HL-60/S4 (cell line): ENCODE data around the gene MAL.
"Not testable (repeated sequence)": the region's sequence is repeated elsewhere in the genome, so short reads cannot be mapped to it uniquely, and the experiment has no call there.

Experiments
- in situ Hi-C: fragments of 300-500 bp; cut with MboI; formaldehyde crosslinking; loops from 2 replicates; pipeline ENCODE4 v1.14.3; 2022; ENCODE audit warnings: low sequenced_read_pairs

Gene MAL

DNA sequence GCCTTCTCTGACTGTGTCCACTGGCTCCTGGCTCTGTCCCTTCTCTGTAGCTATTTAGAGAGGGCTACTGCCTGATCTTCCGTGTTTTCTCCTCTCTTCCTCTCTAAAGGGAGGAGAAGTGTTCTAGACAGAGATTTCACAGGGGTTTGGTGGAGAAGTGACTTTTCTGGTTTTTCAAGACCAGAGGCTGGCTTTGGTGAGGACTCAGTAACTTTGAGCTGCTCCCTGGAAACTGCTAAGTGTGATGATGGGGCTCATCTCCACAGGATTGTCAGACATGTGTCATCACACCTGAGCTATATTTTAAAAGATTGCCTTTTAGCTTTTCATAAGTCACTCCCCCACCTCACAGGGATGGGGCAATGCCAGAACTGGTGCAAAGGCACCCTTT is 6.2 kb downstream of the MAL start:
- in situ Hi-C loops: no loop called here

DNA sequence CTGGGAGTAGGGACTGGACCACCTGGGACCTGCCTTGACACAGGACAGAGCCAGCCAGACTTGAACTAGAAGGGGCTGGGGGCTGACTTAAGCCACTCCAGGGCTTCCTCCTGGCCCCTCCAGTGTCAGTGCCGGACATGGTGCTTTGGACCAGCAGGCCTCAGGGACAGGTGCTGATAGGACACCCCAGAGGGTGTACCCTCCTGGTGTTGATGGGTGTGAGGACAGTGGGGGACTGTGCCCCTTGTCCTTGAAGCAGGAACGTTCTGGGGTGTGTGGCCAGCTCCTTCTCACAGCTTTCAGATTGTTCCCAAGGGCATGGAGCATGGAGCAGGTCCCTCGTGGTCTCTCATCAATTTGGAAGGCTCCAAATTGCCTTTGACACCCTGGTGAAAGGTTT is 6.8 kb downstream of the MAL start:
- in situ Hi-C loops: no loop called here

DNA sequence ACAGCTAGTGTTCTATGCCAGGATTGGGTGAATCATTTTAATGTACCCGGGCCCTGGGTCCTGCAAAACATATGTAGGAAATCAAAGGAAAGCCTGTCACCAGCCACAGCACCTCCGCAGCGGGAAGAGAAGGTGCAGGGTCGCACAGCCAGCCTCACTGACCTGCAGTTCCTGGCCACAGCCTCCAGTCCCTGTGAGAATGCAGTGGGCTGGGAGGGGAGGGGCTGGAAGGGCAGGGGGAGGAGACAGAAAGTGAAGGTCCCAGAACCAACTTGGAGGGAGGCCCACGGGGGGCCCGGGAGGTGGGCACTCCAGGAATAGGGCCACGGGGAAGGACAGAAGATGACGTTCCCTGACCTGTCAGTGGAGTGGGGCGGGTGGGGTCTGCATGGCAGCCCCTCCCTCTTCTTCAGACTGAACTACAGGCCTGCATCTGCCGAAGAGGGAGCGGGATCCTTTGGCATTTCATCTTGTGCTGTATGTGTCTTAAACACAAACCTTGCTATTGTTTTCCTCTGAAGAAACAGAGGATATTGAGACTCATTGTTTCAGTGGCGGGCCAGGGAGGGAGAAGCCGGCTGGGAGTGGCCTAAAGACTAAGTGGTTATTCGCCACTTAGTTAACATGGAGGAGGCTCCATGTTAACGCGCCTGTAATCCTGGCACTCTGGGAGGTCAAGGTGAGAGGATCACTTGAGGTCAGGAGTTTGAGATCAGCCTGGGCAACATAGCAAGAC is 7.5 kb downstream of the MAL start:
- in situ Hi-C loops: no loop called here

DNA sequence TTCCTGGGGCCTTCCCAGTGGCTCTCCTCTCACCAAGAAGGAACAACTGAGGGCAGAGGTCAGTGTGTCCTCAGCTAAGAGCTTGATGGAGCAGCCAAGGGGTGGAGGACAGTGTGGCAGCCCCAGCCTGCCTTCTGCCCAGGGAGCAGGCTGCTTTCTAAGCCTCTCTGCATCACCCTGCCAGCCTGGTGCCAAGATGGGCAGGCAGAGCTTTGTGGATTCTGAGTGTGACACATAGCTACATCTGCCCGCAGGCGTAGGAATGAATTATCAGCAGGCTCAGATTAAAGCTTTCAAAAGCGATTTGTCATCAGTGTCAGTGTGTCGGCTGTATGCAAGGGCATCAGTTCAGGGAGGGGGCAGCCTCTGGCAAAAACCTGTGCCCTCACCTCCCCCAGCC is 8.7 kb downstream of the MAL start:
- in situ Hi-C loops: no loop called here

GRCh38 chr2:95034818-95035217 is 9.3 kb downstream of the MAL start:
- in situ Hi-C loops: no loop called here

DNA sequence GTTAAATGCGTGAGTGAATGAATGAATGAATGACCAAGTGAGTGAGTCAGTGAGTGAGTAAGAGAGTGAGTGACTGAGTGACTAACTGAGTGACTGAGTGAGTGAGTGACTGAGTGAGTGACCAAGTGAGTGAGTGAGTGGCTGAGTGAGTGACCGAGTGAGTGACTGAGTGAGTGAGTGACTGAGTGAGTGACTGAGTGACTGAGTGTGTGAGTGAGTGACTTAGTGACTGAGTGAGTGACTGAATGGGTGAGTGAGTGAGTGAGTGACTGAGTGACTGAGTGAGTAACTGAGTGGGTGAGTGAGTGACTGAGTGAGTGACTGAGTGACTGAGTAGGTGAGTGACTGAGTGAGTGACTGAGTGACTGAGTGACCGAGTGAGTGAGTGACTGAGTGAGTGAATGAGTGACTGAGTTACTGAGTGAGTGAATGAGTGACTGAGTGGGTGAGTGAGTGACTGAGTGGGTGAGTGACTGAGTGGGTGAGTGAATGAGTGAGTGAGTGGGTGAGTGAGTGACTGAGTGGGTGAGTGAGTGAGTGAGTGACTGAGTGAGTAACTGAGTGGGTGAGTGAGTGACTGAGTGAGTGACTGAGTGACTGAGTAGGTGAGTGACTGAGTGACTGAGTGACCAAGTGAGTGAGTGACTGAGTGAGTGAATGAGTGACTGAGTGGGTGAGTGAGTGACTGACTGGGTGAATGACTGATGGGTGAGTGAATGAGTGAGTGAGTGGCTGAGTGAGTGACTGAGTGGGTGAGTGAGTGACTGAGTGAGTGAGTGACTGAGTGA is 11.3 kb downstream of the MAL start:
- in situ Hi-C loops: no loop called here

DNA sequence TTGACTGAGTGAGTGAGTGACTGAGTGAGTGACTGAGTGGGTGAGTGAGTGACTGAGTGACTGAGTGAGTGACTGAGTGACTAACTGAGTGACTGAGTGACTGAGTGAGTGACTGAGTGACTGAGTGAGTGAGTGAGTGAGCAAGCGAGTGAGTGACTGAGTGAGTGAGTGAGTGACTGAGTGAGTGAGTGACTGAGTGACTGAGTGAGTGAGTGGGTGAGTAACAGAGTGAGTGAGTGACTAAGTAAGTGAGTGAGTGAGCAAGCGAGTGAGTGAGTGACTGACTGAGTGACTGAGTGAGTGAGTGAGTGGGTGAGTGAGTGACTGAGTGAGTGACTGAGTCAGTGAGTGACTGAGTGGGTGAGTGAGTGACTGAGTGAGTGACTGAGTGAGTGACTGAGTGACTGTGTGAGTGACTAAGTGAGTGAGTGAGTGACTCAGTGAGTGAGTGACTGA is 11.9 kb downstream of the MAL start:
- in situ Hi-C loops: no loop called here

- in situ Hi-C loops: not testable (repeated sequence)
Observed at GRCh38 chr2:95037841-95038585, 12.5 kb downstream of the MAL start.

GRCh38 chr2:95038635-95039298 is 13.3 kb downstream of the MAL start:
- in situ Hi-C loops: no loop called here

GRCh38 chr2:95039363-95039762 is 13.9 kb downstream of the MAL start:
- in situ Hi-C loops: no loop called here

DNA sequence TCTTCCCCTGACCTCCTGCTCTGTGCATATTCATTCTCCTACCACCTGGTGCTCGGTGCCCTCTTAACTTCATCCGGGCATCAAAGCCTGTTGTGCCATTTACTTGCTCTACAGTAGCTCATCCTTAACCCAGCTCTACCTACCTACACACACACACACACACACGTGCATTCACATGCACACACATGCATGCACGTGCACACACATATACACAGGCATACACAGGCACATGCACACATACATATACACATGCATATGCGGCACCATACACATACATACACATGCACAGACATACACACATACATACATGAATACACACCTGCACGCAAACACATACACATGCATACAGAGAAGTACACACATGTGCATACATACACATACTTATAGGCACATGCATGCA is 14.5 kb downstream of the MAL start:
- in situ Hi-C loops: no loop called here

- in situ Hi-C loops: no loop called here
Observed at GRCh38 chr2:95040426-95040825, 14.9 kb downstream of the MAL start.

DNA sequence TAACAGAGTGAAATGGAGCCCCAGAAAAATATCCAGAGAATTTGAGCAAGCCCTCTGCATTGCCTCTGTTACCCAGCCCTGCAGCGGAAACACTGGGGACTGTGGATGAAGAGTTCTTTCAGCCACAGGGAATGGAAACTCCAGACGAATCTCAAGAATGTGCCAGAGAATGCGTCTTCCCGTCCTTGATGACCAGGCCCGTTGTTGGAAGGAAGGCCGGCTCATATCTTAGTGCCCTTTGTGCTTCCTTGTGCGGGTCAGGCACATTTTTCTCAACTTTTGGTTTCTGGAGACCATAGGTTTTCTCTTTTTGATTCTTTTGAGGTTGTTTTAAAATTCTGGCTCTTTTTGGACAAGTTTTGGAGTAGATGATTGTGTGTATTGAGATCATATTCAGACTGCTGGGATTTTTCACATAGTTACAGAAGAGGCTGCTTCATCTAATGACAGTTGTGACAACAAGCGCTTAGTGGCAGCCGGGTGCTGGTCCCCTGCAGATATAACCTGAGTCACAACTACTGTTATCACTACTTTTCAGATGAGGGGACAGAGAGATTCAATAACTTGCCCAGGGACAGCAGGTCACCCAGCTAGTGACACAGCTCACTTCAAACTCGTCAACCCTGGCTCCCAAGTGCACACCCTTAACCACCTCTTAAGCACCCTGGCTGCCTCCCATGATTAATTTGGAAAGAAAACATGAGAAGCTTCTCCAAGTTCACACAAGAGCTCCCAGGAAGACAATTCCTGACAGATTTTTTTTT is 15.7 kb downstream of the MAL start:
- in situ Hi-C loops: no loop called here

GRCh38 chr2:95041824-95042442 is 16.4 kb downstream of the MAL start:
- in situ Hi-C loops: no loop called here

DNA sequence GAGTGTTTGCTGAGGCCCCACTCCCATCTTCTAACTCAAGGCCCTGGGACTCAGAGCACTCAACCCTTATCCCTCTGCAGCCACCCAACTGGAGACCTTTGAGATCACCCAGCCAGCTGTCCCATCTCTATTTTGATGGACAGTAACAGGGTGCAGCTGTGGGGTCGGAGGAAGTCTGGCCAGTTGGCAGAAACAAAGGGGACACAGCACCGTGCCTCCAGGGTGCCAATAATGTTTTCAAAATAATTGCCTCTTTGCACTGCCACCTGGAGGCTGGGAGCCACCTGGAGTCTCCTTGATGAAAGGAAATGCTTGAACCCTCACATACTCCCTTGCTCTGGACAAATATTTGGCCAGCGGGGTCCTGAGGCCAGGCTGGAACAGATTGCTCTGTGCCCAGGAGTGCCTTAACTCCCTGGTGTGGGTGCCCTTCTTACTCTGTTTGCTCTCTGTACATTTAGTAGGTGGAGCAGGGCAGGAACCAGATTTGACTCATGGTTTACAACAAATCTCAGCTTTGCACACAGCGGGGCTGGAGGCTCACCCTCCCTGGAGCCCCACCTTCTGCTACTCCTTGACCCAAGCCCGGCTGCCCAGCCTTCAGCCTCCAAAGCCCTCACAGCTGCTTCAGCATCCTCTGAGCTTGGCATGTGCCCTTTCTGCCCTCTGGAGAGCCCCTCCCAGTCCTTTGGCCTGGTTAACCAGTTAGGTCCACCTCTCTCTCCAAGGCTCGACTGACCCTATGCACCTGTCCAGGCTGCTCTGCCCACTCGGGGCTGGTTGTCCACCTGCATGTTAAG is 17.2 kb downstream of the MAL start:
- in situ Hi-C loops: no loop called here

DNA sequence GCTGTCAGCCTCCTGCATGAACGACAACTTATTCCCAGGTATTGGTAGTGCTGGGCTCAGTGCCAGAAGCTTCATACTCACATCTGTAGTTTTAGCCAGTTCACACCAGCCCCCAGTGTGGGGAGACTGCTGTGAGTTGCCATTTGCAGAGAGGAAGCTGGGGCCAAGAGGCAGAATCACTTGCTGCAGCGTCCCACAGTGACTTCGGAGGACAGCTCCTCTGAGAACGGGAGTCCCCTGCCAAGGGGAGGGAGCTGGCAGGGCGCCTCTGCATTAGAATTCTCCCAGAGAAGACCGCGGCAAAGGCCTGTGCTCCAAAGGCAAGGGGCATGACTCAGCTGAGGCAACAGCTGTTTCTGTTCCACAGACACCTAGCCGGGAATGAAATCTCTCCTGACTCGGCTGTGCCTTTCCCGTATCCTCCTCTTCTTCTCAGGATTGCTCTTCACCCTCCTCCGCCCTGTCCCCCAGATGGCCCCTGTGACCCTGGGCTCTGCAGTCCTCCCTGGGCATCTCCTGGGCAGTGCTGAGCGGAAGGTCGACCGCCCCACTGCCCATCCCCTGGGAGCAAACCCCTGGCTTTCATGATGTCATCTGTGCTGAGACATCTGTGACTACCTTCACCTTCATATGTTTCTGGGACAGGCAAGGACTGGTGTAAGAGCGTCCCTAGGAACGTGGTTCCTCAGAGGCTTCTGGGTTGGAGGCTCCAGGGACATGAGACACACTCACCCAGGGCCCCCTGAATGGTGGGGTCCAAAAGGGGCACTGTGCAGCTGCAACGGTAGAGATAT is 18.0 kb downstream of the MAL start:
- in situ Hi-C loops: no loop called here

DNA sequence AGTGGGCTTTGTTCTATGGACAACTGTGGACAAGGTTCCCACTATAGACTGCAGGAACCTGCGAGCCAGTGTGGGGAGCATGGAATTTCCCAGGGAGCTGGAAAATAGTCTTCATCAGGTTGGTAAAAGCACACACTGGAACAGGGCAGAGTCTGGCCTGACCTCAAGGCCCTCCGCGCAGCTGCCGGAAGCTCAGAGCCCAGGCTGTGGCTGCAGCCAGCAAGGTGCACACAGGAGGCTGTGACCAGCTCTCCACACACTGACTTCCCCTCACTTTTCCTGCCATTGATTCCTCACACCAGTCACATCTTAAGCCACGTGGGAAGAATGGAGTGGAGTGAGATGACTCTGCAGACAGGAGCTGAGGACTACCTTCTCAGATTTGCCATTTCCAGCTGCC is 19.1 kb downstream of the MAL start:
- in situ Hi-C loops: no loop called here

GRCh38 chr2:95046371-95047112 is 21.0 kb downstream of the MAL start:
- in situ Hi-C loops: no loop called here
